Lung (tissue), 12 donors: ENCODE data around the gene GLIS2. TPM values are rescaled to one million over a fixed set of nuclear protein-coding genes. Genes with fewer than 3 reads are reported as not detected.
A peak's percentile ranks its signal among the peaks of the same experiment; 100 is the strongest.

Source experiments
- ATAC-seq: fragments of 200-7000 bp; cut with Tn5 transposase; one replicate; pipeline ENCODE4 v1.9.1; 2020; ENCODE audit warnings: moderate number of reproducible peaks; ENCODE audit not compliant: insufficient read depth, low FRiP score
- DNase-seq, 3 donors: peaks; one replicate each; pipeline ENCODE4 v3.0.0-alpha.2; 2013 to 2017
- H3K27ac ChIP-seq, 2 donors: one replicate each; pipeline ENCODE4 v1.5.1; 2013; ENCODE audit warnings: mild to moderate bottlenecking in 2 of 2, moderate library complexity in 2 of 2, control low read depth in 1 of 2, inconsistent platforms in 1 of 2, low read depth in 1 of 2, low read length in 1 of 2
- H3K27me3 ChIP-seq, 3 donors: one replicate each; pipeline ENCODE4 v1.5.1; 2013; ENCODE audit warnings: low read length in 2 of 3; ENCODE audit not compliant: control insufficient read depth in 3 of 3, insufficient read depth in 3 of 3
- H3K36me3 ChIP-seq, 4 donors: one replicate each; pipeline ENCODE4 v1.5.1; 2013; ENCODE audit warnings: low read length in 4 of 4, mild to moderate bottlenecking in 1 of 4, moderate library complexity in 1 of 4; ENCODE audit not compliant: control insufficient read depth in 4 of 4, insufficient read depth in 4 of 4
- H3K4me1 ChIP-seq, 5 donors: one replicate each; pipeline ENCODE4 v1.5.1; 2013; ENCODE audit warnings: low read length in 5 of 5, mild to moderate bottlenecking in 2 of 5, moderate library complexity in 1 of 5; ENCODE audit not compliant: control insufficient read depth in 5 of 5, insufficient read depth in 5 of 5
- H3K4me3 ChIP-seq: one replicate; pipeline ENCODE4 v1.5.1; 2013; ENCODE audit warnings: mild to moderate bottlenecking, control low read depth, moderate library complexity
- H3K9ac ChIP-seq, 2 donors: one replicate each; pipeline ENCODE4 v1.5.1; 2013; ENCODE audit warnings: low read length in 2 of 2, control low read depth in 1 of 2; ENCODE audit not compliant: insufficient read depth in 1 of 2
- H3K9me3 ChIP-seq, 4 donors: one replicate each; pipeline ENCODE4 v1.5.1; 2013; ENCODE audit warnings: low read length in 3 of 4, mild to moderate bottlenecking in 1 of 4, moderate library complexity in 1 of 4; ENCODE audit not compliant: control insufficient read depth in 4 of 4, insufficient read depth in 3 of 4
- CTCF ChIP-seq: IDR thresholded peaks from 2 replicates; pipeline ENCODE4 v1.5.1; 2012; ENCODE audit warnings: mild to moderate bottlenecking; ENCODE audit errors: control extremely low read depth, extremely low read depth
- WGBS, 2 donors: extraction: QIAGEN DNeasy Blood & Tissue Kit; methylation state at CpG; one replicate each; pipeline ENCODE4 v1.1.7; 2013; 5-methylcytosine and 5-hydroxymethylcytosine counted together
- polyA plus RNA-seq, 2 donors: library from polyadenylated mRNA; stranded (reverse); fragments of 200-250 nt; gene quantifications; one replicate each; pipeline ENCODE4 v1.2.1, GENCODE V29; 2013
- total RNA-seq, 2 donors: library from RNA; depleted of rRNA in 1 of 2; stranded (reverse); fragments of >200 nt in 1 of 2; gene quantifications; one replicate each; pipeline ENCODE4 v1.2.1, GENCODE V29; 2014 to 2021
- donor health status: control.
- donor health status: control.
- donor health status: Bipolar disorder and iron deficiency.
- donor health status: healthy.
- donor health status: DM: yes; HTN: yes; CAD: no.

GLIS2 gene
- total and polyA plus RNA-seq, 4 donors: 8.8 to 25.5 (median 14.9) TPM

GRCh38 chr16:4377573-4378154 is 61.8 kb downstream of the GLIS2 start:
- peak overlapping the region in 1 of 2 donors; percentile 59 for H3K27ac ChIP-seq
- H3K27me3 ChIP-seq: no peaks in the 10 kb centered on the region
- H3K4me3 ChIP-seq: no peak overlapping the region
- 82 to 85% methylated on average over 12 of the region's 12 CpGs for WGBS, 2 donors
- H3K4me1 ChIP-seq: peaks cover 3 to 52% (median 32%) of the 10 kb centered on the region in 5 donors
- no peak for TF ChIP-seq CTCF
- ATAC-seq (no peak), DNase-seq (peak in 1 of 3 donors; percentile 15)
- no peak overlapping the region for H3K9ac ChIP-seq
- H3K36me3 ChIP-seq: peaks cover 0 to 35% (median 6%) of the 10 kb centered on the region in 4 donors
- no peaks in the 10 kb centered on the region for H3K9me3 ChIP-seq

- DNase-seq (peak in 1 of 3 donors; percentile 11), ATAC-seq (no peak)
- H3K27ac ChIP-seq: peak overlapping the region in 1 of 2 donors; percentile 59
- WGBS, 2 donors: 82 to 94% methylated on average over 15 of the region's 15 CpGs
- no peak overlapping the region for H3K9ac ChIP-seq
- peaks cover 0 to 40% (median 7%) of the 10 kb centered on the region in 4 donors for H3K36me3 ChIP-seq
- TF ChIP-seq CTCF: no peak
- peaks cover 3 to 46% (median 28%) of the 10 kb centered on the region in 5 donors for H3K4me1 ChIP-seq
- no peaks in the 10 kb centered on the region for H3K27me3 ChIP-seq
- H3K9me3 ChIP-seq: no peaks in the 10 kb centered on the region
- no peak overlapping the region for H3K4me3 ChIP-seq
Observed at GRCh38 chr16:4378161-4378666, 62.3 kb downstream of the GLIS2 start.

- no peak overlapping the region for H3K9ac ChIP-seq
- WGBS, 2 donors: 88 to 93% methylated on average over 20 to 21 of the region's 21 CpGs
- peaks cover 0 to 43% (median 7%) of the 10 kb centered on the region in 4 donors for H3K36me3 ChIP-seq
- ATAC-seq (no peak), DNase-seq (no peak)
- H3K27me3 ChIP-seq: no peaks in the 10 kb centered on the region
- H3K9me3 ChIP-seq: no peaks in the 10 kb centered on the region
- peaks cover 0 to 39% (median 26%) of the 10 kb centered on the region in 5 donors for H3K4me1 ChIP-seq
- peak overlapping the region in 1 of 2 donors; percentile 31 for H3K27ac ChIP-seq
- no peak for TF ChIP-seq CTCF
- H3K4me3 ChIP-seq: no peak overlapping the region
Observed at GRCh38 chr16:4378999-4379690, 63.3 kb downstream of the GLIS2 start.
